HG03432 (cell line): ENCODE data around the gene SPG11.
"Not testable (repeated sequence)": the region's sequence is repeated elsewhere in the genome, so short reads cannot be mapped to it uniquely, and the experiment has no call there.

Experiments used
- ATAC-seq: cut with Tn5 transposase; IDR thresholded peaks from one replicate; pipeline ENCODE4 v1.9.1; 2021; ENCODE audit warnings: mild to moderate bottlenecking, moderate library complexity; ENCODE audit not compliant: unreplicated experiment

SPG11 gene

DNA sequence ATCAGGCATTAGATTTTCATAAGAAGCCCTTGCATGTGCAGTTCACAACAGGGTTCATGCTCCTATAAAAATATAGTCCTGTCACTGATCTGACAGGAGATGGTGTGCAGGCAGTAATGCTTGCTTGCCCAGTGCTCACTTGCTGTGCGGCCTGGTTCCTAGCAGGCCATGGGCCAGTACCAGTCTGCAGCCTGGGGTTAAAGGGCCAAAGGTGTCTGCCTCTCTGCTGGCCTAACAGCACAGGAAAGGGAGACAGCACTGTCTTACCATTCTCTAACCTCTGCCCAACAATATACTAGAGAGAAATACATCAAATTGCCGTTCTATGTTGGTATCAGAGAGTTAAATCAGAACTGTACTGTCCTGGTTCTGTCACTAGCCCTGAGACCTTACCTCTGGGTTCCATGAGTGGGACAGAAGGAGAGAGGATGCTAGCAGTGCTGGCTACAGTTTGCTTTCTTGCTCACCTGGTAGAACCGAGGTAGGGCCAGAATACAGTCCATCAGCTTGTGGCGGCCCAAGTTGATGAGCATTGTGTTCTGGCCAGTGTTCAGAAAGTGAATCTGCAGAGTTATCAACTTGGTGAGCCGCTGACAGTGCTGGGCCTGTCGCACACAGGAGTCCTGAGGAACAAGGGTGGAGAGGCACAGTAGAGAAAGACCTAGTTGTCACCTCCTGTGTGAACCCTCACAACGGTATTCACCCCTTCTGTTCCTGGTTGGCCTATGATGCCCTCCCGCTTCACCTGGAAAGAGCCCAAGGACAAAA lies 97.9 kb downstream of the SPG11 start:
- ATAC-seq: no peak

DNA sequence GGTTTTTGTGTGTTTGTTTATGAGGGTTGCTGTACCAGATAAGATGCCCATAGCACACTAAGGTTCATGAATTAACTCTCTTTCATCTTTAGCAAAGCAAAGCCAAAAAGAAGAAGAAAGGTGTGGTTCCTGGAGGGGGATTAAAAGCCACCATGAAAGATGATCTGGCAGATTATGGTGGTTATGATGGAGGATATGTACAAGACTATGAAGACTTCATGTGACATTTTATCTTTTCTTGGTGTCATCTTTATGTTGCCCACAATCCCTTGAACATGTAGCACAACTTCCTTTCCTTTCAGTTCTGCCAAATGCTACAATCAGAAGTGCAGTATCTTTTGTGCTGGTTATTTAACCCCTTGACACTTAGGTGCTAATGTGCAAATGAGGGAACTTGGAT lies 102.5 kb downstream of the SPG11 start:
- not testable (repeated sequence) for ATAC-seq

DNA sequence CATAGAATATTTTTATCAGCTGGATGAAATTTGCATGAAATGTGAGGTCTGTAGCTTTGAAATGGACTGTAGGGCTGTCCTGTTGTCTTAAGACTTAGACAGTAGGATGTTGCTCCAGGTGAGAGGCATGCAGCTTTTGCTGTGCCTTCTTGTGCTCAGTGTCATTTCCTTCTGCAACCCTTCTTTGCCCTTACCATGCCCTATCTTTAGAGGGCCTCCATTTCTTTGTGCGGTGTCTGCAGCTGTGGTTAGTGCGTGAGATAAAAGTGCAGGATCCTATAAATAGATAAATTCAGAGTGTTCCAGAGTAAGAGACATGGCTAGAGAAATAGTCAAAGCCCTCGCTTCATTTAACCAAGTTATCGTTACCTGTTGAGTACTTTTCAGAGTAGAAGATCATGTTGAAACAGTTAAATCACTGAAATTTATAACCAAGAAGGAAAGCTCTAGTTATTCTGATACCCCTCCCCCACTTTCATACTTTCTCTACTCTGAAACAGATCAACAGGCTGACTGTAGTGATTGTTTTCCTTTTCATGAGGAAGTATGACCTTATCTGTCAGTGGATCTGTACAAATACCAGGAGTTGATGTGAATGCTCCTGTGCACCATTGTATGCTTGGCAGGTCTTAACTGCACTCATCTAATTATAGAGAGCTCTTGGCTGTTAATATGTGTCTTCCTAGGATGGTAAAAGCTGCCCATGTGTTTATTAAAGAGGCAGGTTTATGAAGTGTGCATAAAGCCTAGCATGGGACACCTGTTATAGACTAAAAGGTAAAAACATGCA lies 108.3 kb downstream of the SPG11 start:
- ATAC-seq: no peak

DNA sequence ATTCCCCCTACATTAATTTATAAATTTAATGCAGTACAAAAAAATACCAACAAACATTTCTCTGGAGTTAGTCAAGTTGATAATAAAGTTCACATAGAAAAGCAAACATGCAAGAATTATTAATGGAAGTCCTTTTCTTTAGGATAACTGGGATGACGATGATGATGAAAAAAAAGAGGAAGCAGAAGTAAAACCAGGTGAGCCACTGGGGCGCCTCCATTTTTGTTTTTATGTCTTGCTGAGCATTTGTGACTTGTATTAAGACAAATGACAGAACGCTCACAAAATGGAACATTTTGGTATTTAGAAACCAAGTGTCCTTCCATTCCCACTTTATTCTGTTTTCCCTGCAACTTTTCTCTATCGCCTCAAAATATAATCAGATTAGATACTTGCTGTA lies 112.7 kb downstream of the SPG11 start:
- no peak for ATAC-seq

DNA sequence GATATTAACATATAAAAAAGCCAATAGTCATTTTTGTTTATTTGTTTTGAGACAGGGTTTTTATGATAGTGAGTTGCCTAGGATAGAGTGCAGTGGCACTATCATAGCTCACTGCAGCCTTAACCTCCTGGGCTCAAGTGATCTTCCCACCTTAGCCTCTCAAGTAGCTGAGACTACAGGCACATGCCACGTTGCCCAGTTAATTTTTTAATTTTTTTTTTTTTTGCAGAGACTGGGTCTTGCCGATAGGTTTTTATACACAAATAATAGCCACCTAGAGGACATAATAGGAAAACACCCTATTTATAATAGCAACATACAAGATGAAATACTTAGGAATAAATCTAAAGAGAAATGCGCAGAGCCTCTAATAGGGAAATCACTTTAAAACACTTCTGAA lies 113.2 kb downstream of the SPG11 start:
- no peak for ATAC-seq

DNA sequence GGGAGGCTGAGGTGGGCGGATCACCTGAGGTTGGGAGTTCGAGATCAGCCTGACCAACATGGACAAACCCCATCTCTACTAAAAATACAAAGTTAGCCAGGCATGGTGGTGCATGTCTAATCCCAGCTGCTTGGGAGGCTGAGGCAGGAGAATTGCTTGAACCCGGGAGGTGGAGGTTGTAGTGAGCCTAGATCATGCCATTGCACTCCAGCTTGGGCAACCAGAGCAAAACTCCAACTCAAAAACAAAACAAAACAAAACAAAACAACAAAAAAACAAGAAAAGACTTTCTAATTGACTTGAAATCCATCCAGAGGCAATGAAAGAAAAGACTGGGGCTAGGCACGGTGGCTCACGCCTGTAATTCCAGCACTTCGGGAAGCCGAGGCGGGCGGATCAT lies 114.3 kb downstream of the SPG11 start:
- not testable (repeated sequence) for ATAC-seq

DNA sequence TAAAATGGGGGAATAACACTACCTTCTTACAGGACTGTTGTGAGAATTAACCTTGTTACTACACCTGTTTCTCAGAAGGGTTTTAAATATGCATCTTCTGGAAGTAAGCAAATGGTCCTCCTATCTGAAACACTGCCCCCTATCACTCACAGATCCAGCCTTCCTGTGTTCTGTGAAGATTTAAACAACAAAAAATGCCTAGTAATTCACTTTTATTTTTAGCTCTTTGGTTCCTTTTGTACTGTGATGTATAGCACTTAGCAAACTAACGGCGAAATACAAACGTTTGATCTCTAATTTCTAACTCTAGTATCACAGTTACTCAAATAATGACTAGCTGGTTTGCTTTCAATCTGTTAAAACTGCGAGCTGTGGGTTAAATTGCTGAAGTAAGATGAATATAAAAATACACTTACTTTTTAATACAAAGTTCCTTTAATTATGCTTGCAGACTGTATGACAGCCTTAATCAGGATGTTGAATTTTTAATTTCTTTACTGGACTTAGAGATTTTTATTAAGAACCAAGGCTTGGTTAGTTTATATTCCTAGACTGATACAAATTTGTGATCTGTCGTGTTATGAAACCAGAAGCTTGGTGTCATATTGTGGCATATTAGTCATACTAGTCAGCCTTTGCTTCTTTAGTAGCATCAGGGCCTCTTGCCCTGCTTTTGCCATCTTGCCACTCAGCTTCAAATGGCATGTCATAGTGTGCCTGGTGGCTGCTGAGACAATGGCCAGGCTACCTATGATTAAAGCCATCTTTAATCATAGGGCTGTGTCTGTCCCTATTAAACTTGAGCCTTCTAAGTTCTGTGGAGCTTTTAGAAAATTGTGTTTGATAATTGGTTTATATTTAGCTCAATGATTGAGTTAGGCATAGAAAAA lies 117.3 kb downstream of the SPG11 start:
- peak; percentile 83 for ATAC-seq

DNA sequence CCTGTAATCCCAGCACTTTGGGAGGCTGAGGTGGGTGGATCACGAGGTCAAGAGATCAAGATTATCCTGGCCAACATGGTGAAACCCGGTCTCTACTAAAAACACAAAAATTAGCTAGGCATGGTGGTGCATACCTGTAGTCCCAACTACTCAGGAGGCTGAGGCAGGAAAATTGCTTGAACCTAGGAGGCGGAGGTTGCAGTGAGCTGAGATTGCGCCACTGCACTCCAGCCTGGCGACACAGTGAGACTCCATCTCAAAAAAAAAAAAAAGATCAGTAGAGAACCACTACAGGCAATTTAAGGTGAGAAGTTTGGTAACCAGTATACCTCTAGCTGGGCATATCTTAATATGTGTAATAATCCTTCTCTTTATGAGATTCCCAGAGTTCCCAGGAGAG lies 118.7 kb downstream of the SPG11 start:
- ATAC-seq: not testable (repeated sequence)

DNA sequence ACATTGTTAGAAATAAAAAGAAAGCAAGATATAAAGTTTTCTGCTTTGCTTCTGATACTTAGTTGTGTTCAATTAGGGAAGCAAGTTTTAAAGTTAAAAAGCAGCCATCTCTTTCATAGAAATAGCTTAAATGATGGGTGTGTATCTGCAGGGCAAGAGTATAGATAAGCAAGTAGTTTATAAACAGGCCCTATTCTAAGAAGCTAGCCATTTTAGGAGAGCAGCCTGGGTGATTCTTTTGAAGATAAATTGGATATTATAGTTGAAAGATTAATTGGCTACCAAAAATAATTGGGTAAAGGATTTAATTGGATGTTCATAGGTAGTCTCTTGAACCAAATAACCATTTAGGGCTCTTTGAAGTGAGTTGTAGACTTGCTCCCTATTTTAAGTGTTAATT lies 120.9 kb downstream of the SPG11 start:
- ATAC-seq: no peak

DNA sequence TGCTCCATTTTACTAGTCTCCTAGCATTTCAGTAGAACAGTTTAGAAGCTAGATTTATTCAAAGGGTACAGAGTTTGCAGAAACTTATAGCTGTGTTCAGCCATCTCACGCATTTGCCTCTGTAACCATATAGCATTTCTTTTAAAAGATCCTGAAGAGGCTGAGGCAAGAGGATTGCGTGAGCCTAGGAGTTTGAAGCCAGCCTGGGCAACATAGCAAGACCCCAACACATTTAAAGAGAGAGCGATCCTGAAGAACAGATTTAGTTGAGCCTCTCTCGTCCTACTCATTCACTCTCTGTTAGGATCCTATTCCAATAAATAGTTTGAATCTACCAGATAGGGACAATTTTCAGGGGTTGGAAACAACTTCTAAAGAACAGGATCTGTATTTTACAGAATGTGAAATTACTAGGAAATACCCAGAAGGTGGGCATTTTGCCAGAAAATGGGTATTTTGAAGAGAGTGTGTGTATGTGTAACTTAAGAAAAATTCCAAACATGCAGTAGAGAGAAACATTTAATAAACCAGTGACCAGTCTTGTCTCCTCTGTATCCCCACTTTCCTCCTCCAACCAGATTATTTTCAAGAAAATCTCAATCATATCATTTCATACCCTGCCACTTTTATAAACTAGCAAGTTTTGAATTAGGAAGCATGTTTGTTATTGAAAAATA lies 122.0 kb downstream of the SPG11 start:
- no peak for ATAC-seq

DNA sequence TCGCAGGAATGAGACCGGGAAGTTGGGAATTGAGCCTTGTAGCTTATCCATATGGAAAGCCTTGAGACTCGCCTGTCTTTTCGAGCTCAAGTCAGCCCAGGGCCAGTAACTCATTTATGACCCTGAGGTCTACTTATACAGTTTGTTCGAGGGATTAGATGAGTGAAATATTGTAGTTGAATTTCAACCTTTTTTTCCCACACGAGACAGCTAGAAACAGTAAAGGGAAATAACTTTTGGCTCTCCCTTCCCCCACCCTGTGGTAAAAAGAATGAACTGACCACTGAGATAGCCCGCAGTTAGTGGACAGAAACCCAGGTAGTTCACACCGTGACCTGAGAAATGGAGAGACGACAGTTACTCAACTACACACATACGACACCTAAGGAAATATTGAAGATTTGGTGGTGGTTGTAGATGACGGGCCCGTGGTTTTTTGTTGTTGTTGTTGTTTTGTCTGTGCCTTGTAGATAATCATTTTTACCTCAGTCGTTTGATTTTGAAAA lies 125.7 kb downstream of the SPG11 start:
- no peak for ATAC-seq

DNA sequence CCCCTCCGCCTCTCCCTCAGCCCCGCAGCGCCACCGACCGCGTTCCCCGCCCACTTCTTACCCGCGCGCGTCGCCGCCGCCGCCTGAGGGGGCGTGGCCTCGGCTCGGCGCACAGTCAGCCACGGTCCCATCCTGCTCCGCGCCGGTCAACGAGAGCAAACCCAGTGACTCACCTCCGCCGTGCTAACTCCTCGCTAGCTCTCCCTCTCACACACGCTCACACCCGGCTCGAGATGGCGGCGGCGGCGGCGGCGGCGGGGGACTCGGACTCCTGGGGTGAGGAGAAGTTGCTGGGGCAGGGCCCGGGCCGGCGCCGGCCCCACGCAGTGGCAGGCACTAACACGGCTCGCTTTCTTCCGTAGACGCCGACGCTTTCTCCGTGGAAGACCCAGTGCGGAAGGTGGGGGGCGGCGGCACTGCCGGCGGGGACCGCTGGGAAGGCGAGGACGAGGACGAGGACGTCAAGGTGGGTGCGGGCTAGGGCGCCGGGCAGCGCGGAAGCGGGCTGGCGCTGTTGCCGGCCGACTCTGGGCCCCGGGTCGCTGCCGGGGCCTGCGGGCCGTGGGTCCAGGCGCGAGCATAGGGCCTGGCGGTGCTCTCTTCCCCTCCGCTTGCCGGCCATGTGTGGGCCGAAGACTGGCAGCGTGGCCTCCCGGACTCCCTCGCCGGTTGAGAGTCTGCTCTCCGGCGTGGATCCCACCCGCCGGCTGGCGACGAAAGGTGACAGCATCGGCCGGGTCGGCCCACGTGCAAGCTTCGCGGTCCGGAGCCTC lies 126.3 kb downstream of the SPG11 start, which contains the start of gene EIF3J:
TSS of gene EIF3J (plus strand) at position 186 of the 773 bp plus-strand sequence. CDS start at position 234, 48 bp downstream.
- ATAC-seq: peak; percentile 85

DNA sequence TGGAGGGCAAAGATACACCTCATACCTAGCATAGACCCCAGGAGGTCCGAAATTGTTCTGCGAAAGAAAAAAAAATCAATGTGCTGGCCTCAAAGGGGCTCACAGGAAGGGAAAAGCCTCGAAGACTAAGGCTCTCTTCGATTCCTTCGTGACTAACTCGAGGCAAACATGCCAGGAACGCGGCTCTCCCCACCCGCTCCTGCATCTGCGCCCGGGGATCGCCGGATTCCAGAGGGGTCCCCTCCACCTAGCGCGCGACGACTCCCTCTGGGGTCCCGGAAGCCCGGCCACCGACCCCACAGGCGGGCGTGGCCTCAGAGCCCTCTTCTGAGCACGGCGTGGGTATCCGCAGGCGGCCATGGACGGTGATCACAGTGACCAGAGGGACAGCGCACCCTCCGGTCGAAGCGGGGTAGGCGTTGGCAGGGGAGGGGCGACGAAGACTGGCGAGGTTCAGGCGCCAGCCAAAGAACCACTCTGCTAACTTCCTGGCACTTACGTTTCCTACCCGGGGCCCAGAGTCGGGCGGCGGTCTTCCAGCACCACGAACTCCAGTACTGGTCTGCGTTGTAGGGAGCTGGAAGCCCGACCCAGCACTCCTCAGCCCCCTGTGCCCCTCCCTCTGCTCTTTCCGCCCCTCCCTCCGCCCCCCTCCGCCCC lies 127.0 kb downstream of the SPG11 start:
- ATAC-seq: peak; percentile 72

DNA sequence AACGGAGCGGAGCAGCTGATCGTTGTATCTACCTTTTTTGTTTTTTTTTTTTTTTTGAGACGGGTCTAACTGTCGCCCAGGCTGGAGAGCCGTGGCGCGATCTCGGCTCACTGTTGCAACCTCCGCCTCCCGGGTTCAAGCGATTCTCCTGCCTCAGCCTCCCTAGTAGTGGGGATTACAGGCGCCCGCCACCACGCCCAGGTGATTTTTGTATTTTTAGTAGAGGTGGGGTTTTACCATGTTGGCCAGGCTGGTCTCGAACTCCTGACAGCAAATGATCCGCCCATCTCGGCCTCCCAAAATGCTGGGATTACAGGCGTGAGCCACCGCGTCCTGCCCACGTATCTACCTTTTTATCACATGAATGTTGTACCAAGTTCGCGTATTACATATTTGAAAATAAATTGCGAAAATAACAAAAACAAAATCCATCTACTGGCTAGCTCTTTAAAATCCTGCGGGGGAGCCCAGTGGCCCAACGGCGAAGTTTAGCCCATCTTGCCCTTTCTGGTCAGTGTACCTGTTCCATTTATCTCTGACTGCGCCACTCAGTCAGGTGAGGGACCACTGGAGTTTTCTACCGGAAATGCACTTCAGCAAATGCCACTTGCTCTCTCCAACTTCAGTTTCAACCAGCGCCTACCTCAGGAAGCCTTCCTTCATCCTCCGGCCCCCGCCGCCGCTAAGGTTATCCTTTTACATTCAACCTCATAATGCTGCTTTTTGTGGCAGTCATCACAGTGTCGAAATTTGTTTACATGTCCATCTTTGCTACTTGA lies 127.8 kb downstream of the SPG11 start:
- ATAC-seq: no peak

DNA sequence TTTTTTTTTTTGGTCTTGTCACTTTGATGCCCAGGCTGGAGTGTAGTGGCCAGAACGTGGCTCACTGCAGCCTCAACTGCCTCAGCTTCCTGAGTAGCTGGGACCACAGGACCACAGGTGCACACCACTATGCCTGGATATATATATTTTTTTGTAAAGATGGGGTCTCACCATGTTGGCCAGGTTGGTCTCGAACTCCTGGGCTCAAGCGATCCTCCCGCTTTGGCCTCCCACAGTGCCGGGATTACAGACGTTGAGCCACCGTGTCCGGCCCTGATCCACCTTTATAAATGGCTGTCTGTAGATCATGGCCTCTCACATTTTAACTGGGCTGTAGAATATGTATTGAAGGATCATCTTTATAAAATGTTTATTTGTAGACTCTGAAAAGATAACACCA lies 128.4 kb downstream of the SPG11 start:
- no peak for ATAC-seq

DNA sequence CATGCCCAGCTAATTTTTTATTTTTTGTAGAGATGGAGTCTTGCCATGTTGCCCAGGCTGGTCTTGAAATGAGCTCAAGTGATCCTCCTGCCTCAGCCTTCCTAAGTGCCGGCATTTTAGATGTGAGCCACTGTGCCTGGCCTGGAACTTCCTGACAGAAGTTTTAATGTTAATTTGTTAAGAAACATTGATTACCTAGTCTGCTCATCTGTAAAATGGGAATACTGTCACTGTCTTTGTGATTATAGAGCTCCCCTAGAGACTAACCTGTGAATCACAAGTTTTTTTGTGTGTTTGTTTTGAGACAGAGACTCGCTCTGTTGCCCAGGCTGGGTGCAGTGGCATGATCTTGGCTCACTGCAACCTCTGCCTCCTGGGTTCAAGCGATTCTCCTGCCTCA lies 130.8 kb downstream of the SPG11 start:
- no peak for ATAC-seq

DNA sequence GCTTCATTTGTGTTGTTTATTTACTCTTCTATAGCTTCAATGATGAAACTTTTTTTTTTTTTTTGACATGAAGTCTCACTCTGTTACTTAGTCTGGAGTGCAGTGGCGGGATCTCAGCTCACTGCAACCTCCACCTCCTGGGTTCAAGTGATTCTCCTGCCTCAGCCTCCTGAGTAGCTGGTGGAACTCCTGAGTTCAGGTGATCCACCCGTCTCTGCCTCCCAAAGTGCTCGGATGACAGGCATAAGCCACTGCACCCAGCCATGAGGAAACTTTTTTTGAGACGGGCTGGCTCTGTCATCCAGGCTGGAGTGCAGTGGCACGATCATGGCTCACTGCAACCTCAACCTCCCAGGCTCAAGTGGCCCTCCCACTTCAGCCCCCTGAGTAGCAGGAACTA lies 131.2 kb downstream of the SPG11 start:
- ATAC-seq: not testable (repeated sequence)

DNA sequence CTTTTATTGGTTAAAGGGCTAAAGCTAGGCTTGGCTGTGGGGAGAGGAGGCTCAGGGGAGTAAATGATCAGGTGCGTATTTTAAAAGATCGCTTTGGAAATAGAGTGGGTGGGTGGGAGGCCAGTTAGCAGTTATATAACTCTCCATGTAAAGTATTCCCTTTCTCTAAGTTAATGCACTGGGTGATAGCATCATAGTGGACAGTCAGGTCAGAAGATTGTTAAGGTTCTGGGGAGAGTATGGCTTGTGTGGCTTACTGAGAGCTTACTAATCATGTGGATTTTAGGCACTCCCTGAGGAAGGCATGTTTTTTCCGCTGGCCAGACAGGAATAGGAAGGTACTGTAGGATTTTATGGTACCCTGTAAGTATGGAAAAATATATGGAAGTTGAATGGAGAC lies 132.8 kb downstream of the SPG11 start:
- ATAC-seq: no peak
